Stimulated activated CD4-positive, alpha-beta T cell treated with anti-CD3 and anti-CD28 coated beads, Interleukin-2, amount 100 ng/mL, for 48 hours (primary cell): Measurements from ENCODE around the gene GRB10.

Experiments used
- DNase-seq, 2 donors: peaks; one replicate each; pipeline ENCODE4 v3.0.0-alpha.2; 2020

The GRB10 gene

GRCh38 chr7:50651271-50651989, 131.3 kb downstream of the GRB10 start:
- DNase-seq: no peak

GRCh38 chr7:50650057-50650664, 132.5 kb downstream of the GRB10 start:
- no peak for DNase-seq

- DNase-seq: no peak
These were observed 133.3 kb downstream of the GRB10 start for GRCh38 chr7:50649259-50649885.

- DNase-seq: no peak
These were observed 134.0 kb downstream of the GRB10 start for GRCh38 chr7:50648570-50649169.

- no peak for DNase-seq
These were observed 134.6 kb downstream of the GRB10 start for GRCh38 chr7:50648076-50648475.

- DNase-seq: no peak
These were observed 135.3 kb downstream of the GRB10 start for GRCh38 chr7:50647286-50647980.

GRCh38 chr7:50646069-50646468, 136.6 kb downstream of the GRB10 start:
- no peak for DNase-seq

- DNase-seq: no peak
These were observed 137.5 kb downstream of the GRB10 start for GRCh38 chr7:50645186-50645585.

GRCh38 chr7:50644586-50644985, 138.1 kb downstream of the GRB10 start:
- DNase-seq: no peak

GRCh38 chr7:50644114-50644513, 138.6 kb downstream of the GRB10 start:
- no peak for DNase-seq

GRCh38 chr7:50641442-50642405, 141.0 kb downstream of the GRB10 start:
- DNase-seq: no peak

- DNase-seq: no peak
These were observed 141.9 kb downstream of the GRB10 start for GRCh38 chr7:50640779-50641178.

GRCh38 chr7:50640256-50640655, 142.4 kb downstream of the GRB10 start:
- DNase-seq: no peak

GRCh38 chr7:50637725-50638643, 144.7 kb downstream of the GRB10 start:
- DNase-seq: no peak

GRCh38 chr7:50634378-50634777, 148.3 kb downstream of the GRB10 start:
- no peak for DNase-seq

GRCh38 chr7:50633414-50633710, 149.3 kb downstream of the GRB10 start:
- DNase-seq: no peak

- peak; percentile 40 to 52 for DNase-seq
These were observed 149.9 kb downstream of the GRB10 start for GRCh38 chr7:50632561-50633413.

- no peak for DNase-seq
These were observed 151.1 kb downstream of the GRB10 start for GRCh38 chr7:50631639-50632038.

GRCh38 chr7:50631100-50631499, 151.6 kb downstream of the GRB10 start:
- DNase-seq: no peak
